Brain microvascular endothelial cell (primary cell): ENCODE results near the gene GREB1.

ENCODE experiments used
- DNase-seq: peaks from one replicate; pipeline ENCODE4 v3.0.0-alpha.2; 2020
- H3K27ac ChIP-seq: fragments of 250-450 bp; sonication (Bioruptor Pico); 2 replicates; pipeline ENCODE4 v1.5.1; 2020; ENCODE audit warnings: mild to moderate bottlenecking, moderate library complexity
- H3K27me3 ChIP-seq: fragments of 250-450 bp; sonication (Bioruptor Pico); replicated peaks from 2 replicates; pipeline ENCODE4 v1.5.1; 2020; ENCODE audit warnings: mild to moderate bottlenecking
- H3K36me3 ChIP-seq: fragments of 250-450 bp; sonication (Bioruptor Pico); replicated peaks from 2 replicates; pipeline ENCODE4 v1.5.1; 2020; ENCODE audit warnings: mild to moderate bottlenecking
- H3K4me3 ChIP-seq: 2 replicates; pipeline ENCODE4 v1.5.1; 2011; ENCODE audit warnings: low read depth, mild to moderate bottlenecking, control low read depth, low read length, moderate library complexity
- CTCF ChIP-seq: IDR thresholded peaks from 2 replicates; pipeline ENCODE4 v1.5.1; 2011; ENCODE audit warnings: low read depth, mild to moderate bottlenecking, moderate library complexity, low read length, control low read depth, inconsistent platforms; ENCODE audit errors: missing control alignments
- in situ Hi-C: cut with HindIII; loops from 2 replicates; pipeline ENCODE4 v1.10.0; 2017; ENCODE audit warnings: low sequenced_read_pairs, low pct_ligation_motif_present

GREB1 gene

GRCh38 chr2:11582862-11583752, 49.3 kb downstream of the GREB1 start:
- DNase-seq: peak; percentile 32
- H3K4me3 ChIP-seq: no peak overlapping the region
- in situ Hi-C loops: no loop called here
- peak; percentile 86 for TF ChIP-seq CTCF
- peak overlapping the region; percentile 52 for H3K27ac ChIP-seq
- no peaks in the 10 kb centered on the region for H3K27me3 ChIP-seq
- H3K36me3 ChIP-seq: no peaks in the 10 kb centered on the region

GRCh38 chr2:11583840-11584524, 50.1 kb downstream of the GREB1 start:
- DNase-seq: peak; percentile 99
- no peaks in the 10 kb centered on the region for H3K27me3 ChIP-seq
- in situ Hi-C loops: no loop called here
- TF ChIP-seq CTCF: peak; percentile 98
- peak overlapping the region; percentile 52 for H3K27ac ChIP-seq
- no peak overlapping the region for H3K4me3 ChIP-seq
- no peaks in the 10 kb centered on the region for H3K36me3 ChIP-seq

GRCh38 chr2:11584525-11585056, 50.7 kb downstream of the GREB1 start:
- in situ Hi-C loops: no loop called here
- Histone ChIP-seq H3K36me3 (no peaks in the 10 kb centered on the region), H3K27ac (no peak overlapping the region), H3K27me3 (peaks cover 2% of the 10 kb centered on the region), H3K4me3 (no peak overlapping the region)
- TF ChIP-seq CTCF: no peak
- DNase-seq: no peak

- TF ChIP-seq CTCF: no peak
- Histone ChIP-seq H3K36me3 (no peaks in the 10 kb centered on the region), H3K4me3 (no peak overlapping the region), H3K27me3 (peaks cover 2% of the 10 kb centered on the region), H3K27ac (no peak overlapping the region)
- in situ Hi-C loops: no loop called here
- DNase-seq: no peak
These were observed 51.2 kb downstream of the GREB1 start for GRCh38 chr2:11585071-11585470.

GRCh38 chr2:11588228-11589110, 54.6 kb downstream of the GREB1 start:
- no peak for DNase-seq
- no peaks in the 10 kb centered on the region for H3K36me3 ChIP-seq
- no peak overlapping the region for H3K27ac ChIP-seq
- in situ Hi-C loops: no loop called here
- H3K4me3 ChIP-seq: no peak overlapping the region
- peaks cover 2% of the 10 kb centered on the region for H3K27me3 ChIP-seq
- TF ChIP-seq CTCF: no peak
